ENCODE results near the gene TCTA. TPM values are rescaled to one million over a fixed set of nuclear protein-coding genes. Genes with fewer than 3 reads are reported as not detected.
A peak's percentile ranks its signal among the peaks of the same experiment; 100 is the strongest.

The TCTA gene, protein sequence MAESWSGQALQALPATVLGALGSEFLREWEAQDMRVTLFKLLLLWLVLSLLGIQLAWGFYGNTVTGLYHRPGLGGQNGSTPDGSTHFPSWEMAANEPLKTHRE
- polyA plus RNA-seq: 10 to 100 TPM; 11.3 to 14.5 TPM

DNA sequence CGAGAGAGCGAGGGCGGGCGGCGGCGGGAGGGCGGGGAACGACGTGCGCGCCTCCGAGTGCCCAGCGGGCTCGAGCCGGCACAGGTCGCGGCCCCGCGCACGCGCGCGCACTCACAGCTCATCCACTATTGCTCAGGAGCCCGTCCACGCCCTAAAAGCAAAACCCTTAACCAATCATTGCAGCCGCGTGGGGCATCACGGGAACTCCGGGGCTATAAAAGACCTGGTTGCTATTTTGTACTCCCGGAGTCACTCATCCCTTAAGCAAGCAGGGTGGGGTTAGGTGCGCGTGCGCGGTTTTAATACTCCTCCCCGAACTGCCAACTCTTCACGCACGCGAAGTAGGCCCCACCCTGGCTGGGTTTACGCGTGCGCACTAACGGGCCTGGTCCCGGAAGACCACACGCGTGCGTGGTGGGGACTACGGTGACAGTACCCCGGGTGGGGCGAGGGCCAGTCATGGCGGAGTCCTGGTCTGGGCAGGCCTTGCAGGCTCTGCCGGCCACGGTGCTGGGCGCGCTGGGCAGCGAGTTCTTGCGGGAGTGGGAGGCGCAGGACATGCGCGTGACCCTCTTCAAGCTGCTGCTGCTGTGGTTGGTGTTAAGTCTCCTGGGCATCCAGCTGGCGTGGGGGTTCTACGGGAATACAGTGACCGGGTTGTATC lies at the start of gene TCTA, which contains the start of gene RHOA:
Gene TCTA (plus strand): TSS at position 456 of the 664 bp plus-strand sequence. CDS start 4 bp downstream, at position 460.
Gene RHOA (minus strand): TSS at position 9 of the 664 bp plus-strand sequence. CDS start 36,387 bp downstream, outside the sequence.
- no peaks in the 10 kb centered on the region for H3K9me3 ChIP-seq (ENCODE audit: control insufficient read depth in 2 of 2, insufficient read depth in 1 of 2, low read depth in 1 of 2, low read length in 1 of 2)
- H3K4me1 ChIP-seq (ENCODE audit: control insufficient read depth in 2 of 2, insufficient read depth in 2 of 2, low read length in 1 of 2): peaks cover 3 to 11% of the 10 kb centered on the region in 2 donors
- H3K36me3 ChIP-seq (ENCODE audit: control insufficient read depth in 2 of 2, insufficient read depth in 2 of 2, low read length in 1 of 2): peaks cover 0 to 10% of the 10 kb centered on the region in 2 donors
- H3K27me3 ChIP-seq (ENCODE audit: control insufficient read depth in 1 of 2, insufficient read depth in 2 of 2, low read length in 2 of 2): no peaks in the 10 kb centered on the region
- WGBS, 2 donors: 0% methylated on average over 61 to 62 of the region's 62 CpGs
- peak within 1 kb of the TSS; percentile 100 for H3K27ac ChIP-seq (ENCODE audit: low read depth in 2 of 2, low read length in 1 of 2)
- peak within 1 kb of the TSS; percentile 79 to 90 for H3K4me3 ChIP-seq (ENCODE audit: low read depth in 1 of 2, low read length in 2 of 2)

DNA sequence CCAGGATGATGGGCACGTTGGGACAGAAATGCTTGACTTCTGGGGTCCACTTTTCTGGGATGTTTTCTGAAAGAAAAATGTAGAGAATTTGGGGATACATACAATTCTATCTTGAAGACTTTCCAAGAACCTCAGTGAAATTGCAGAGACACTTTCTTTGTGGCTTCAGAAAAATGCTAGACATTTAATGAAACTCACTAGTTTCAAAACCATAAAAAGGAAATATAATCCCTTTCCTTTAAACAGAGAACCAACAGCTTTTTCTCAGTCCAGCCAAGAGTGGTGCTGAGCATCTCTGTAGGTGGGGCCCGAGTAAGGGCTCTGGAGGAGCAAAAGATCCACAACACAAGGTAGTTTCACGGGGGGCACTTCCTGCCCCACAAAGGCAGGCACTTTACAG lies 49.7 kb upstream of the TCTA start:
- Histone ChIP-seq H3K4me1 (ENCODE audit: control insufficient read depth in 2 of 2, insufficient read depth in 2 of 2, low read length in 1 of 2) (peaks cover 6 to 9% of the 10 kb centered on the region in 2 donors), H3K27me3 (ENCODE audit: control insufficient read depth in 1 of 2, insufficient read depth in 2 of 2, low read length in 2 of 2) (no peaks in the 10 kb centered on the region), H3K4me3 (ENCODE audit: low read depth in 1 of 2, low read length in 2 of 2) (no peak overlapping the region), H3K36me3 (ENCODE audit: control insufficient read depth in 2 of 2, insufficient read depth in 2 of 2, low read length in 1 of 2) (peaks cover 10 to 35% of the 10 kb centered on the region in 2 donors), H3K27ac (ENCODE audit: low read depth in 2 of 2, low read length in 1 of 2) (peak overlapping the region in 1 of 2 donors; percentile 6), H3K9me3 (ENCODE audit: control insufficient read depth in 2 of 2, insufficient read depth in 1 of 2, low read depth in 1 of 2, low read length in 1 of 2) (no peaks in the 10 kb centered on the region)
- 84 to 88% methylated on average over 3 of the region's 3 CpGs for WGBS, 2 donors

DNA sequence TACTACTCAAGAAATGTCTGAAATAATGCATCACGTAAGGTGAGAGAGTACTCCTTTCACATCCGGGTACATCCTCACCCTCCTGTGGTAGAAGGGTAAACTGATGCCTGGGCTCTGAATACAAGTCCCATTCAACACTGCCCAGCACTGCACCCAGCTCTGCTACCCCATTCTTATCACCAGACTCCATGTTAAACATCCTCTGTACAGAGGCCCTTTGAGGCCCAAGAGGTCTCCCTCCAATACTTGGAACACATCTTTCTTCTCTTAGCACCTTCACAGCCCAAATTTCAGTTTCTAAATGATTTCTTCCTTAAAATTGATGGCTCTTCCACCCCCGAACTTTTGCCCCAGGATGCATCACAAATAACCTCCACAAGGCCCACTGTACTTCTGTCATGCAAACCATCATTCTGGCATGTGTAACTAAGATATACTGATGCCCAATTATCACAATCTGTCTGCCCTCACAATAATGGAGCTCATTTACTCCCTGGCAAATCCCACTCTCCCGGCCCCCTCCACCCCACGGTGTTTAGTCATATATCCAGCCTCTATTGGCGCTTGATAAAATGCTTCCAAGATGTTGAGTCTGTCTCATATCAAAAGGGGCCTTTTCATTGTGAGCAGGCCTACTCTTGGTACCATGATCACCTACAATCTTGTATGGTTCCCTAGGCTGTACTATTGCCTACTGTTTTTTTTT lies 41.5 kb upstream of the TCTA start:
- WGBS, 2 donors: 88 to 89% methylated on average over 6 of the region's 6 CpGs
- H3K27me3 ChIP-seq (ENCODE audit: control insufficient read depth in 1 of 2, insufficient read depth in 2 of 2, low read length in 2 of 2): no peaks in the 10 kb centered on the region
- no peaks in the 10 kb centered on the region for H3K9me3 ChIP-seq (ENCODE audit: control insufficient read depth in 2 of 2, insufficient read depth in 1 of 2, low read depth in 1 of 2, low read length in 1 of 2)
- H3K27ac ChIP-seq (ENCODE audit: low read depth in 2 of 2, low read length in 1 of 2): no peak overlapping the region
- H3K4me3 ChIP-seq (ENCODE audit: low read depth in 1 of 2, low read length in 2 of 2): no peak overlapping the region
- H3K4me1 ChIP-seq (ENCODE audit: control insufficient read depth in 2 of 2, insufficient read depth in 2 of 2, low read length in 1 of 2): no peaks in the 10 kb centered on the region
- H3K36me3 ChIP-seq (ENCODE audit: control insufficient read depth in 2 of 2, insufficient read depth in 2 of 2, low read length in 1 of 2): peaks cover 11 to 25% of the 10 kb centered on the region in 2 donors

- H3K4me3 ChIP-seq (ENCODE audit: low read depth in 1 of 2, low read length in 2 of 2): no peak overlapping the region
- no peaks in the 10 kb centered on the region for H3K4me1 ChIP-seq (ENCODE audit: control insufficient read depth in 2 of 2, insufficient read depth in 2 of 2, low read length in 1 of 2)
- H3K27me3 ChIP-seq (ENCODE audit: control insufficient read depth in 1 of 2, insufficient read depth in 2 of 2, low read length in 2 of 2): no peaks in the 10 kb centered on the region
- no peak overlapping the region for H3K27ac ChIP-seq (ENCODE audit: low read depth in 2 of 2, low read length in 1 of 2)
- peaks cover 11 to 18% of the 10 kb centered on the region in 2 donors for H3K36me3 ChIP-seq (ENCODE audit: control insufficient read depth in 2 of 2, insufficient read depth in 2 of 2, low read length in 1 of 2)
- no peaks in the 10 kb centered on the region for H3K9me3 ChIP-seq (ENCODE audit: control insufficient read depth in 2 of 2, insufficient read depth in 1 of 2, low read depth in 1 of 2, low read length in 1 of 2)
Measured at GRCh38 chr3:49371946-49372345, 40.3 kb upstream of the TCTA start.

DNA sequence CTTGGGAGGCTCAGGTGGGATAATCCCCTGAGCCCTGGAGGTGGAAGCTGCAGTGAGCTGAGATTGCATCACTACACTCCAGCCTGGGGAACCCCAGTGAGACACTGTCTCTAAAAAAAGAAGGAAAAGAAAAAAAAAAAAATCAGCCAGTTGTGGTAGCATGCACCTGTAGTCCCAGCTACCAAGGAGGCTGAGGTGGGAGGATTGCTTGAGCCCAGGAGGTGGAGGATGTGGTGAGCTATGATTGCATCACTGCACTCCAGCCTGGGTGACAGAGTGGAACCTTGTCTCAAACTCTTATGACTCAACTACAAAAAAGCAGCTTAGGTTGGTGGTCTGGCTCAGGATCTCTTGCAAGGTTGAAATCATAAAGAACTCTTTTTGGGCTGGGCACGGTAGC lies 34.7 kb upstream of the TCTA start:
- no peak overlapping the region for H3K27ac ChIP-seq (ENCODE audit: low read depth in 2 of 2, low read length in 1 of 2)
- H3K4me1 ChIP-seq (ENCODE audit: control insufficient read depth in 2 of 2, insufficient read depth in 2 of 2, low read length in 1 of 2): peaks cover 0 to 2% of the 10 kb centered on the region in 2 donors
- H3K36me3 ChIP-seq (ENCODE audit: control insufficient read depth in 2 of 2, insufficient read depth in 2 of 2, low read length in 1 of 2): peaks cover 3 to 10% of the 10 kb centered on the region in 2 donors
- no peaks in the 10 kb centered on the region for H3K9me3 ChIP-seq (ENCODE audit: control insufficient read depth in 2 of 2, insufficient read depth in 1 of 2, low read depth in 1 of 2, low read length in 1 of 2)
- H3K4me3 ChIP-seq (ENCODE audit: low read depth in 1 of 2, low read length in 2 of 2): no peak overlapping the region
- 78 to 94% methylated on average over 1 of the region's 1 CpG for WGBS, 2 donors
- H3K27me3 ChIP-seq (ENCODE audit: control insufficient read depth in 1 of 2, insufficient read depth in 2 of 2, low read length in 2 of 2): no peaks in the 10 kb centered on the region

DNA sequence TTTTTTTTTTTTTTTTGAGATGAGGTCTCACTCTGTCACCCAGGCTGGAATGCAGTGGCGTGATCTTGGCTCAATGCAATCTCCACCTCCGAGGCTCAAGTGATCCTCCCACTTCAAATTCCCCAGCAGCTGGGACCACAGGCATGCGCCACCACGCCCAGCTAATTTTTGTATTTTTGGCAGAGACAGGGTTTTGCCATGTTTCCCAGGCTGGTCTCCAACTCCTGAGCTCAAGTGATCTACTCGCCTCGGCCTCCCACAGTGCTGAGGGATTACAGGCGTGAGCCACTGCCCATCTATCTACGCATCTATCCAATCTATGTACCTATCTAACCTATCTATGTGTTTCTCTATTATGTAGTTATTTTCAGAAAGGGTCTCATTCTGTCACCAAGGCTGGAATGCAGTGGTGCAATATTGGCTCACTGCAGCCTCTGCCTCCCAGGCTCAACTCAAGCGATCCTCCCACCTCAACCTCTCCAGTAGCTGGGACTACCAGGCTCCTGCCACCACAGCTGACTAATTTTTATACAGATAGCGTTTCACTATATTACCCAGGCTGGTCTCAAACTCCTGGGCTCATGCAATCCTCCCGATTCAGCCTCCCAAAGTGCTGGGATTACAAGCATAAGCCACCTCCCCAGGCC lies 33.9 kb upstream of the TCTA start:
- H3K4me3 ChIP-seq (ENCODE audit: low read depth in 1 of 2, low read length in 2 of 2): no peak overlapping the region
- H3K27ac ChIP-seq (ENCODE audit: low read depth in 2 of 2, low read length in 1 of 2): no peak overlapping the region
- 47 to 70% methylated on average over 11 of the region's 11 CpGs for WGBS, 2 donors
- H3K36me3 ChIP-seq (ENCODE audit: control insufficient read depth in 2 of 2, insufficient read depth in 2 of 2, low read length in 1 of 2): peaks cover 2 to 5% of the 10 kb centered on the region in 2 donors
- peaks cover 0 to 2% of the 10 kb centered on the region in 2 donors for H3K4me1 ChIP-seq (ENCODE audit: control insufficient read depth in 2 of 2, insufficient read depth in 2 of 2, low read length in 1 of 2)
- no peaks in the 10 kb centered on the region for H3K9me3 ChIP-seq (ENCODE audit: control insufficient read depth in 2 of 2, insufficient read depth in 1 of 2, low read depth in 1 of 2, low read length in 1 of 2)
- H3K27me3 ChIP-seq (ENCODE audit: control insufficient read depth in 1 of 2, insufficient read depth in 2 of 2, low read length in 2 of 2): no peaks in the 10 kb centered on the region

- no peaks in the 10 kb centered on the region for H3K27me3 ChIP-seq (ENCODE audit: control insufficient read depth in 1 of 2, insufficient read depth in 2 of 2, low read length in 2 of 2)
- H3K4me3 ChIP-seq (ENCODE audit: low read depth in 1 of 2, low read length in 2 of 2): no peak overlapping the region
- H3K36me3 ChIP-seq (ENCODE audit: control insufficient read depth in 2 of 2, insufficient read depth in 2 of 2, low read length in 1 of 2): no peaks in the 10 kb centered on the region
- no peak overlapping the region for H3K27ac ChIP-seq (ENCODE audit: low read depth in 2 of 2, low read length in 1 of 2)
- WGBS, 2 donors: 61 to 66% methylated on average over 4 to 5 of the region's 5 CpGs
- H3K9me3 ChIP-seq (ENCODE audit: control insufficient read depth in 2 of 2, insufficient read depth in 1 of 2, low read depth in 1 of 2, low read length in 1 of 2): no peaks in the 10 kb centered on the region
- H3K4me1 ChIP-seq (ENCODE audit: control insufficient read depth in 2 of 2, insufficient read depth in 2 of 2, low read length in 1 of 2): peaks cover 0 to 4% of the 10 kb centered on the region in 2 donors
Measured at GRCh38 chr3:49383387-49383786, 28.8 kb upstream of the TCTA start.

DNA sequence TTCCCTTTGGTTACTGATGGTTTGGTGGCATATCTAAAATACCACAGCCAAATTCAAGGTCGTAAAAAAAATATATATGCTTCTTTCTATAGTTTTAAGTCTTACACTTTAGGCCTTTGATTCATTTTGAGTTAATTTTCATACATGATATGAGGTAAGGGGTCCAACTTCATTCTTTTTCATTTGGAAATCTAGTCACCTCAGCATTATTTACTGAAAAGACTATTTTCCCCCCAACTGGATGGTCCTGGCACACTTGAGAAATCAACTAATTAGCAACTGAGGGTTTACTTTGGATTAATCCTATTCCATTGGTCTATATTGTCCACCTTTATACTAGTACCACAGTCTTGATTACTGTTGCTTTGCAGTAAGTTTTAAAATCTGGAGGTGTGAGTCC lies 26.6 kb upstream of the TCTA start:
- 80 to 89% methylated on average over 1 of the region's 1 CpG for WGBS, 2 donors
- H3K9me3 ChIP-seq (ENCODE audit: control insufficient read depth in 2 of 2, insufficient read depth in 1 of 2, low read depth in 1 of 2, low read length in 1 of 2): no peaks in the 10 kb centered on the region
- H3K27ac ChIP-seq (ENCODE audit: low read depth in 2 of 2, low read length in 1 of 2): no peak overlapping the region
- H3K4me3 ChIP-seq (ENCODE audit: low read depth in 1 of 2, low read length in 2 of 2): no peak overlapping the region
- H3K27me3 ChIP-seq (ENCODE audit: control insufficient read depth in 1 of 2, insufficient read depth in 2 of 2, low read length in 2 of 2): no peaks in the 10 kb centered on the region
- peaks cover 0 to 2% of the 10 kb centered on the region in 2 donors for H3K4me1 ChIP-seq (ENCODE audit: control insufficient read depth in 2 of 2, insufficient read depth in 2 of 2, low read length in 1 of 2)
- no peaks in the 10 kb centered on the region for H3K36me3 ChIP-seq (ENCODE audit: control insufficient read depth in 2 of 2, insufficient read depth in 2 of 2, low read length in 1 of 2)

GRCh38 chr3:49386056-49386756 lies 26.0 kb upstream of the TCTA start:
- 78 to 80% methylated on average over 11 of the region's 11 CpGs for WGBS, 2 donors
- H3K4me1 ChIP-seq (ENCODE audit: control insufficient read depth in 2 of 2, insufficient read depth in 2 of 2, low read length in 1 of 2): peaks cover 0 to 2% of the 10 kb centered on the region in 2 donors
- H3K27me3 ChIP-seq (ENCODE audit: control insufficient read depth in 1 of 2, insufficient read depth in 2 of 2, low read length in 2 of 2): no peaks in the 10 kb centered on the region
- H3K36me3 ChIP-seq (ENCODE audit: control insufficient read depth in 2 of 2, insufficient read depth in 2 of 2, low read length in 1 of 2): no peaks in the 10 kb centered on the region
- no peaks in the 10 kb centered on the region for H3K9me3 ChIP-seq (ENCODE audit: control insufficient read depth in 2 of 2, insufficient read depth in 1 of 2, low read depth in 1 of 2, low read length in 1 of 2)
- no peak overlapping the region for H3K4me3 ChIP-seq (ENCODE audit: low read depth in 1 of 2, low read length in 2 of 2)
- no peak overlapping the region for H3K27ac ChIP-seq (ENCODE audit: low read depth in 2 of 2, low read length in 1 of 2)
